ENCODE measurements around the gene NSFL1C.
"Not testable (repeated sequence)": the region's sequence is repeated elsewhere in the genome, so short reads cannot be mapped to it uniquely, and the experiment has no call there.

NSFL1C gene

DNA sequence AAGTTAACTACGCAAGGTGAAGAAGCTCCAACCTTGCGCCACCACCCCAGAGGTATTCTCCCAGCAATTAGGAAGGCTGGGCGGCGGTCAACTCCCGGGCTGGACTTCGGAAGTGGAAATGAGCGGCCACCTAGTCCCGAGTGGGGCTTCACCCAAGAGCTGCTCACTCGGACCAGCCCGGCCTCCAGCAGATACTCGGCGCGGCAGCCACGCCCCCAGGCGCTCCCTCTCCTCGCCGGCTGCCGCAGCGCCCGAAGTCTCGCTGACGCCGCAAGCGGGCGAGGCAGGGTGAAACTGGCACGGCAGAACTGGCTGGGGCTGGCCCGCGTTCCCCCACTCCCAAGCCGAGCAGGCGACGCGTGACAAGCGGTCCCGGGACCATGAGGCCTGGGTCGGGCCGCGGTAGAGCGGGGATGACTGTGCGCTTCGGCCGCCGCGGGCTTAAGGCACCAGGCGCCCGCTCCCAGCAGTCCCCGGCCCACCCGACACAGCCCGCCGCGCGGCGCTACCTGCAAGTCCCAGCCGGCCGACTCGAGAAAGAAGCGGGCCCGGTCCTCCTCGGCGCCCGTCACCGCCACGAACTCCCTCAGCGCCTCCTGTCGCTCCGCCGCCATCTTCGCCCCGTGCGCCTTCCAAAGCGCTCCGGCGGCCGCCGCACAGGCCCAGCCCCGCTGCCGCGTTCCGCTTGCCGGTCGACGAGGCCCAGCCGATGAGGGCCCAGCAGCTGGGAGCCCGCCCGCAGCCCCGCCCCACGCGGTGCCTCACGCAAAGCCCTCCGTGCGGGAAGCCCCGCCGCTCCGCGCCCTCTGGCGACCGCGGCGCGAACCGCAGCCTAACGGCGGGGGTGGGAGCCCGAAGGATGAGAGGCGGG lies at the start of gene NSFL1C:
Gene NSFL1C (minus strand): TSS at position 639 of the 871 bp plus-strand sequence. CDS start 25 bp downstream, at position 614.
- peak; percentile 97 for DNase-seq

DNA sequence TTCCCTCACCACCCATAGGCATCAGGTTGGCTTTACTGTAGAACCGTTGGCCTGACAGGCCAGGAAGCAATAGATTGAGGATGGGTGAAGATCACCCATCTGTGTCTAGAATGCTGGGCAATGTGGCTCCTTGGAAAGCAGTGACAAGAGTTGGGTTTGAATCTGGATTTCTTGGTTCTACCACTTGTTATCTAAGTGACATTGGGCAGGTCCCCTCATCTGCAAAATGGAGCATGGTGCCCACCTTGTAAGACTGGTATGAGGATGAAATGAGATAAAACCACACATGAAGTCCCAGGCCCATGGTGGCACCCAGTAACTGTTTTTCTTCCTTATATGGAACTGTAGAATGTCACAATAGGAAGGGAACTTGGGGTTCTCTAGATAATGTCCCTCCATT lies 47.2 kb upstream of the NSFL1C start:
- DNase-seq = no peak

DNA sequence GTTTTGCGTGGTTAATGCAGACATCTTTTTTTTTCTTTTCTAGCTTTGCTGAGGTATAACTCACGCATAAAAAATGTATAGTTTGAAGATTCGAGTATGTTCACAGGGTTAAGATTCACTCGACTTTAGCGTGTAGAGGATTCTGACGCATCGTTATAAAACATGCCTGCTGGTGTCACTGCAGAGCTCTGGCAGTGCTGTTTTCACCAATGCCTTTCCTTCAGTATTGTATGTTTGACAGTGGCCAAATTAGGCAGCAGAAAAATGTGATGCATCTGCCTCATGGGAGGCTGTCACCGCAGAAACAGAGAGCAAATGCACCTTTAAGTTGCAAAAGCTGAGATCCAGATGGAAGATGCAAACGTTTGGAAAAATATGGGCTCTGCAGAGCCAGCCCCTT lies 42.6 kb upstream of the NSFL1C start:
- DNase-seq = peak; percentile 29

DNA sequence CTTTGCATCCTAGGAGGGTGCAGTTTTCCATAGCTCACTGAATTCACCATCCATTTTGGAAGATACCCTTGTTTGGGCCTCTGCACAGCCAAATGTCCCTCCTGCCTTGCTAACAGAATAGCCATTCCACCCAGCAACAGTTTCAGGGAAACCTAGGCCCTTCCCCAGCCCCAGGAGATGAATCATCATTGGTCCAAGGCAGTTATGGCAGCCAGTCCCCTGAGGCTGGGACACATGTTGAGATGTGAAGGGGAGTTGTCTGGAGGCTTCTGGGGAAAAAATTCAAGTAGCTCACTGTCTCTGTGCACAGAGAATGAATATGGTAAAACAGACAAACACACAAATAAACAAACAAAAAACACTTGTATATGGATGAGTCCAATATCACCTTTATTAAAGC lies 41.9 kb upstream of the NSFL1C start:
- DNase-seq = no peak

DNA sequence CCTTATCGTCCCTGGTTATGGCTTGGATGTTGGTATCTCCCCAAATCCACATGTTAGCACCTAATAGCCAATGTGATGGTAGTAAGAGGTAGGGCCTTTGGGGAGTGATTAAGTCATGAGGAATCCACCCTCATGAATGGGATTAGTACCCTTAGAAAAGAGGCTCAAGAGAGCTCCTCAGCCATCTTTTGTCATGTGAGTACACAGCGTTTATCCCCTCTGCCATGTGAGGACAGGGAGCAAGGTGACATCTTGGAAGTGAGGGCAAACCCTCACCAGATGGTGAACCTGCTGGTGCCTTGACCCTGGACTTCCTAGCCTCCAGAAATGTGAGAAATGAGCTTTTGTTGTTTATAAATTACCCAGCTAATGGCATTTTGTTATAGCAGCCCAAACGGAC lies 40.6 kb upstream of the NSFL1C start:
- no peak for DNase-seq

DNA sequence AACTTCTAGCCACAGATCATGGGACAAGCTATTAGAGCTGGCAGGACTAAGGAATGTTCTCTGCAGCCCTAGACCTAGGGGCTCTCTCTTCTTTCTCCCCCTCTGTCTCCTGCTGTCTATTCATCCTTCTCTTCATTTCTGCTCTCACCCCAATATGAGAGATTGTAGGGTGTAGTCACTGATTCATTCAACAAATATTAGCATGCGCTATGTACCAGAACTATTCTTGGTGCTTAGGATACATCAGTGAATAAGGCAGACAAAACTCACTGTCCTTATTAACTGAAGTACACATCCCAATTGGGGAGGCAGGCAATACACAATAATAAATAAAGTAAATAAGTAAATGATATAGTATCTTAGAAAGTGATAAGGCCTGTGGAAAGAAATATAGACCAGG lies 39.2 kb upstream of the NSFL1C start:
- DNase-seq = no peak

DNA sequence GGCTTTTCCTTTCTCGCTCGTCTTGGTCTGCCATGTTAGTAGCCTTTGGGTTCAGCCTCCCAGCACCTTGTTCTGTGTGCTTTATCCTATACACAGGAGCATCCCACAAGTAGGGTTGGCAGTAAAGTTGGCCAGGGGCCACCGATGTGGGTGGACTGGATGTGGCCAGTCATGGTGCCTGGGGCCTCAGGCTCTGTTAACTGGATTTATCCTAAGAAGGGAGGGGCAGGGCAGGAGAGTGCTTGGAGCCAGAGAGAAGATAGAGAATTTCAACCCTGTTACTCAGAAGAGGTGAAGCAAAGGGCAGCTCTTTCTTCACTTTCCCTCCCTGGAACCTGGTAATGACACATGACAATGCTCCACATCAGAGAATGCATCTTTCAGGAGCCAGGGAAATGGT lies 38.7 kb upstream of the NSFL1C start:
- no peak for DNase-seq

DNA sequence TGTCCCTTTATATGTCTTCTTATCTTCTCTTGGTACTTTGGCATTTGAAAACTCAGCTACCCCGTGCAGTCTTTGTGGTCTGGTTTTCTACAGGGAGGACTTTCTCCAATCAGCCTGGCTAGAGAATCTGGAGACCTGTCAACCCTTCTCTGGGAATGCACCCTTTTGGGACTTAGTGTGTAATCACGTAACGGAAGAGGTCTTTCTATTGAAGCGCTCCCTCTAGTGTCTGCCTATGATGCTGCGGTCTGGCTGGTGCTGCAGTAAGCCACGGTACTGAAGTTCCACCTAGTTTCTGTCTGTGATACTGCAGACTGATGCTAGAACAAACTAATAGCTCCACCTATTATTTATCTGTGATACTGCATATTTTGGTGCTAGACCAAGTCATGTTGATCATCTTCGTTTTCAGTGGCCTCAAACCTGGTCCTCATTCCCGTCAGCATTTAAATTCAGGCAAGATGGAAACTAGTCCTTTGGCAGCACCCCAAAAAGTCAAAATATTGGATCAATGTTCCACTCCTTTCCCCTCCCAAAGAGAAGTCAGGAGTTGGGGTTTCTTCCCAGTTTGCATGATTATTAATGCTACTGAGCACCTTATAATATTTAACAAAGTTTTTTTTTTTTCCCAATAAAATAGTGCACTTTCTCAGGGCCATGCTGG lies 37.0 kb upstream of the NSFL1C start:
- DNase-seq = peak; percentile 72

DNA sequence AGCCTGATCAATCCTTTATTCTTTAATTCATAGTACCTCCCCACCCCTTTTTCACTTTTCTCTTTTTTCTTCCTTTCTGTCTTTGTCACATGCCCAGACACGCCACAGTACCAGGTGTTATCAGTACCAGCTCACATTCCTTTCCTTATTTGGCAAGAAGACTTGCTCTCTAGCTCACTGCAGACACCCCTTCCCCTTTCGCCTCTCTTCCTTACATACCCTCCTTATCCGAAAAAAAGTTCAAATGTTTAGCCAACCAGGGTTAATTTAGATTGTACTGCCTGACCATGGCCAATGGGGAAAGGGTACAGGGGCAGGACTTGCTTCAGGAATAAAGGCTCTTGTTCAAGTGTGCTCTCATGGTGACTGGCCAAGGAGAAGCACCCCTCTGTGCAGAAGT lies 33.8 kb upstream of the NSFL1C start:
- no peak for DNase-seq

DNA sequence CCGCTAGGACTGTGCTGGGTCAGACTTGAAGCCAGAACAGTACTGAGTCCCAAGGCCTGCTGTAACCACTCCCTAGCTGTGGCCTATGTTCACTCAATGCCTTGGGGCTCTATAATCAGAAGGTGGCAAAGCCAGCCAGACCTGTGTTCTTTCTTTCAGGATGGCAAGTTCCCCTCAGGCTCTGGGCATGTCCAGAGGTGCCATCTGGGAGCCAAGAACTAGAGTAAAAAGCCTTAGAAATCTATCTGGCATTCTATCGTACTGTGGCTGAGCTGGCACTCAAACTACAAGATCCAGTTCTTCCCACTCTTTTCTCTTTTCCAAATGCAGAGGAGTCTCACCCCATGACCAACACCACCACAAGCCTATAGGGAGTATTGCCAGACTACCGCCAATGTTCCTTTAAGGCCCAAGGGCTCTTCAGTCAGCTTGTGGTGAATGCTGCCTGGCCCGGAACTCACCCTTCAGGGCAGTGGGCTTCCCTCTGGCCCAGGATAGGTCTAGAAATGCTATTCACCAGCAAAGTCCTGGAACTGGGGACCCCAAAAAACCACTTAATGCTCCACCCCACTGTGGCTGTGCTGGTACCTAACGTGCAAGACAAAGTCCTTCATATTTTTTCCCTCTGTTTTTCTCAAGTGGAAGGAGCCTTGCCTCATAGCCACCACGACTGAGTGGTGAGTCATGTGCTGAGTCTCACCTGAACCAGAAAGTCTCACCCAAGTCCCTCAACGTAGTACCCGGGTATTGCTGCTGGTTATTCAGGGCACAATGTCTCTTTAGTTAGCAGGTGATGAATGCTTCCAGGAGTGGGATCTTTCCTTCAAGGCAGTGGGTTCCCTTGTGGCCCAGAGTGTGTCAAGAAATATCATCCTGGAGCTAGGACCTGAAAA lies 33.1 kb upstream of the NSFL1C start:
- no peak for DNase-seq

DNA sequence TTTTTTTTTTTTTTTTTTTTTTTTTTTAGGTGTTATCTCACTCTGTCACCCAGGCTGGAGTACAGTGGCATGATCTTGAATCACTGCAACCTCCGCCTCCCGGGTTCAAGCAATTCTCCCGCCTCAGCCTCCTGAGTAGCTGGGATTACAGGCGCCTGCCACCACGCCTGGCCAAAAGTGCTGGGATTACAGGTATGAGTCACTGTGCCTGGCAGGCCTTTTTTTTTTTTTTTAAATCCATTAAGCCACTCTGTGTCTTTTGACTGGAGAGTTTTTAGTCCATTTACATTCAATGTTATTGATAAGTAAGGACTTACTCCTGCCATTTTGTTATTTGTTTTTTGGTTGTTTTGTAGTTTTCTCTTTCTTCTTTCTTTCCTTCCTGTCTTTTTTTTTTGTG lies 30.7 kb upstream of the NSFL1C start:
- not testable (repeated sequence) for DNase-seq

DNA sequence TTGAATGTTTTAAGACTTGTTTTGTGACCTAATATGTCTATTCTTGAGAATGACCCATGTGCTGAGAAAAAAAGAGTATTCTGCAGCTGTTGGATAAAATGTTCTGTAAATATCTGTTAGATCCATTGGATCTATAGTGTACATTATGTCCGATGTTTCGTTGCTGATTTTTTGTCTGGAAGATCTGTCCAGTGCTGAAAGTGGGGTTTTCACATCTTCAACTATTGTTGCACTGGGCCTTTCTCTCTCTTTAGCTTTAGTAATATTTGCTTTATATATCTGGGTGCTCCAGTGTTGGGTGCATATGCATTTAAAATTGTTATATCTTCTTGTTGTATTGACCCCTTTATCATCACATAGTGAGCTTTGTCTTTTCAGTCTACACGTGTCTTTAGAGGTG lies 30.3 kb upstream of the NSFL1C start:
- no peak for DNase-seq

DNA sequence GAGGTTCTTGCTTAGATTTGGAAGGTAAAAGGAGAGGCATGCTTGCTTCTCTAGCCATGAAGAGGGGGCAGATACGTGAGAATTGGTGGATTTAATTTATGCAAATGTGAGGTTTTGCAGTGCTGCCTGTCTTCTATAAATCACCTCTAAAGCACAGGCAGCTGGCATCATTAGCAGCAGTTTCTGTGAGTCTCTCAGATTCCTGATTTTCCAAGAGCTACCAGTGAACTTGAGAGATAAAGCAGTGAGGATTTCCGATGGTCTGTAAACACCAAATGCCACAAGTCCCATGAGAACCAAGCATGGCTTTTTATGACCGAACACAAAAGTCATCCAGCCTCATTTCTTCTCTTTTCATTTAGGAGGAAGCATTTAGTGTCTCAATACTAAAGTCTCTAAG lies 27.8 kb upstream of the NSFL1C start:
- DNase-seq = no peak

DNA sequence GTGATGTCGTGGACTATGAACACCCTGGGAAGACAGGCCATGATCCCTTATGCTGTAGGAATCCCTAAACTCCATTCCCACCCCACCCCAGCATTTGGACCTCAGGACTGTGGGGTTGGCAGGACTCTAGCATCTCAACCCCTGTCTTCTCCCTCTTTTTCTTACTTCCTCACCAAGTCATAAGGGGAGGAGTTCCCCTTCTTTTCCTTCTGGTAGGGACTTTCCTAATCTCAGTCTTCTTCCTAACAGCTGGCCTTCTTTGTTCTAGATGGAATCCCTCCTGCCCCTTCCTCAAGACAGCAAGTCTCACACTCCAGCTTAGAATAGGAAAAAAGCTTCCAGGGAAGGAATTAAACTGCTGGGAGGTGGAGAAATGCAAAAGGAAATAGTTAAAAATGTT lies 26.9 kb upstream of the NSFL1C start:
- DNase-seq = no peak

DNA sequence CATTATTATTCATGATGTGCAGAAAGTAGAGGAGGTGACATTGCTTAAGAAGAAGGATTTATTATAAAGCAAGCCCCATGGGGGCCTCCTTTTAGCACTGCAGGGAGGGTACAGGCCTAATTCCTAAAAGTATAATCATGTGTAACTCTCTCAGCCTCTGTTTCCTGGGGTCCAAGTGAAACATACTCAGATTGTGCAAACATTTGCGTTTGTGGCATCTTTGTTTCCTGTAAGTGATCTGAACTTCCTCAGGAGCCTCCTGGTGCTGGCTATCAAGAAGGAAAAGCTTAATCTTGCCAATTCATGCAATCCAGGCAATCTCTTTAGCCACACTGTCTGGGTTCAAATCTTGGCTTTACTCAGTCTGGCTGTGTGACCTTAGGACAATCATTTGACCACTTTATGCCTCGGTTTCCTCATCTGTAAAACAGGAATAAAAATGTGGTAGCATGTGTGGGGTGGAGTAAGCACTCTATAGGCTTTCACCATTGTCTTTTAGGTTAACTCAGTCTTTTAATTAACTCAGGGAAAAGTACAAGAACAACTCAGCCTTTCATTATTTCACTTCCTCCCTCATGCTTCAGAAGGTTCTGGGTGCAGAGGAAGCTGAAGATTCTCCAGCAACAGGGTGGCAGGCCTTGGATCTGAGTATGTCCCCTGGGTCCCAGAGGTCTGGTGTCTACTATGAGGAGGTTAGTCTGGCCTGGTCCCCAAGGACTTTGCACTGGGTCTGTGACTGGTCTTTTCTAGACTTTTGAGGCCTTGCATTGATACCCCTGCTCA lies 25.4 kb upstream of the NSFL1C start:
- DNase-seq = no peak

DNA sequence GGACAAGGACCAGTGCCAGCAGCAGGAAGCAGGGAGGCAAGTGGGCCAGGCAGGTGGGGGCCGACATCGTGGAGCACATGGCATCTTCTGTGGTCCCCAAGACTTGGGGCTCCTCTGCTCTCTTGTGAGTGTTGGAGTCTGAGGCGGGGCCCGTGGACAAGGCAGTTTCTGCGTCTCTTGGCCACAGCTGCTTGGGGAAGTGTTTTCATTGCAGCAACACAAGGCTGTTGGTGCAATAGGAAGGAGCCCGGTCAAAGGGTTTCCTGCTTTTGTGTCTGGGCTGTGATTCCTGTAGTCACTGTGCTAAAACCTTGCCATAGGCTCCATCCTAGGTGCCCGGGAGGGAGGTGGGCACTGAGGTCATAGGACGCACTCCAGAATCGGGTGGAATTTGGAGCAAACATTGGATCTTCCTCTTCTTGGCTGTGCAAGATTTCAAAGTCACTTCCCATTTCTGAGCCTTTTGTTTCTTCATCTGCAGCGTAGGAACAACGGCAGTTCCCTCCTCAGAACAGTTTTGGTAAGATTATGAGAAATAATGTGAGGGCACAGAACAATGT lies 24.7 kb upstream of the NSFL1C start, which contains the start of gene SIRPB2:
Gene SIRPB2 (minus strand): TSS at position 140 of the 560 bp plus-strand sequence. CDS start 61 bp downstream, at position 79.
- no peak for DNase-seq

DNA sequence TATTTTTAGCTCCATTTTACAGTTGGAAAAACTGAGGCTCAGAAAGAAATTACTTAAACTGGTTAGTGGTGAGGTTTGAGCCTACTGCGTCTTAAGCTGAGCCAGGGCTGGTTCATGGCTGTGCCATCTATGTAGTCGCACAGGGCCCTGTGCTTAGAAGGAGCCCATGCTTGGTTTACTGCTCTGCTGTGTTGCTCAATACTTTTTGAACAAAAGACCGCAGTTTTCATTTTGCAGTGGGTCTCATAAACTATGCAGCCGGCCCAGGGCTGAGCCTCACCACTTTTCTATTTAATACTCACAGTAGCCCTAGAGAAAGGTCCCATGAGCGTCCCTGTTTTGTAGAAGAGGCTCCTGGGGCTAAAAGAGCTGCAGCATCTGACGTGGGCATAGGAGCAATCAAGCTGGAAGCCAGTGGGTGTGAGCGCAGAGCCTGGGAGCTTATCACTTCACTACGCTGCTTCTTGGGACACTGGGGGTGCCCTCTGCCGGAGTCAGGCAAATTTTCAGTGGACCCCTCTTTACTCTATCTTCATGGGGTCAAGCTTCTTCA lies 24.1 kb upstream of the NSFL1C start:
- DNase-seq = no peak

DNA sequence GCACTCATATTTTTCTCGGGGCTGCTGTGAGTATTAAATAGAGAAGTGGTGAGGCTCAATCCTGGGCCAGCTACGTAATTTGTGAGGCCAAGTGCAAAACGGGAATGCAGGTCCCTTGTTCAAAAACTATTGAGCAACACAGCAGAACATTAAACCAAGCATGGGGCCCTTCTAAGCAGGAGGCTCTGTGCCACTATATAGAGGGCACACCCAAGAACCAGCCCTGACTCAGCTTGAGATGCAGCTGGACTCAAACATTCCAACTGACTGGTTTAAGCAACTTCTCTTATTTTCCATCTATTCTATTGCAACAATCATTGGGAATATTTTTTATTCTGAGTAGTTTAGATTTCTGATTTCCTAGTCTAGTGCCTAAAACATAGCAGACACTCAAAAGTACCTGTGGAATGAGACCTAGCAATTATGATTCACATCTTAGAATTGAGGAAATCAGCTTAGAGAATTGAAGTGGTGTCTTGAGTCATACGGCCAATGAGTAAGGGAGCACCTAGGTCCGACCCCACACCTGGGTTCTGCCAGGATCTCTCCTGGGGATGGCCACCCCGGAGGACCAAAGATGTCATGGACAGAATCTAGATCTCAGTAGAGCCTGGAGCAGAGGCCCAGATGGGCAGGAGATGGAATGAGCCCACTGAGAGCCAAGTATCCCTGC lies 23.3 kb upstream of the NSFL1C start:
- DNase-seq = no peak

DNA sequence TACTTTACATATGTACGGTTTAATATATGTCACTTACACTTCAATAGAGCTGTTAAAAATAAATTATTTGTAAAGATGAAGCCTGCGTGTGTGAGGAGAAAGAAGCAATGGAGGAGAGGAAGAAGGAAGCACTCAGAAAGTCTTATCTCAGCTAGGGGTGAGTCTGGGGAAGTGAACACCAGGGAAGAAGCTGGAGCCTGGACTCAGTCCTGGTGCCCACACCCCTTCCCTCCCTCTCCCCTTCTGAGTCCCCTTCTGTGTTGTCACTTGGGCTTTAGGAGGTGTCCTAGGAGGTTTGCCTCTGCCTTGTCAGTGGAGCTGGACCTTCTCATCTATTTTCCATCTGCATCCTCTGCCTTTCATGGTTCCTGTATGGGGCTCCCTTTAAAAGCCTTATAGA lies 22.7 kb upstream of the NSFL1C start:
- DNase-seq = no peak

DNA sequence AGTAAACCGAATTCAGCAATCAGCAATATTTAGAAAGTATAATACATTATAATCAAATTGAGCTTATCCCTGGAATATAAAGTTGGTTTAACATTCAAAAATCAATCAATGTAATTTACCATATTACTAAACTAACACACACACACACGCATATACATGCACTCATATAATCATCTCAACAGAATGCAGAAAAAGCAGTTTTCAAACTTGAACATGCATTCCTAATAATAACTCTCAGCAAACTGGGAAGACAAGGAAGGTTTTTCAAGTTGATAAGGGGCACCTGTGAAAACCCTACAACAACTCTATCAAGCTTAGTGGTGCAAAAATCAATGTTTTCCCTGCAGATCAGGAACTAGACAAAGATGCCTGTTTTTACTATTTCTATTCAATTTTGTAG lies 19.9 kb upstream of the NSFL1C start:
- DNase-seq = no peak

DNA sequence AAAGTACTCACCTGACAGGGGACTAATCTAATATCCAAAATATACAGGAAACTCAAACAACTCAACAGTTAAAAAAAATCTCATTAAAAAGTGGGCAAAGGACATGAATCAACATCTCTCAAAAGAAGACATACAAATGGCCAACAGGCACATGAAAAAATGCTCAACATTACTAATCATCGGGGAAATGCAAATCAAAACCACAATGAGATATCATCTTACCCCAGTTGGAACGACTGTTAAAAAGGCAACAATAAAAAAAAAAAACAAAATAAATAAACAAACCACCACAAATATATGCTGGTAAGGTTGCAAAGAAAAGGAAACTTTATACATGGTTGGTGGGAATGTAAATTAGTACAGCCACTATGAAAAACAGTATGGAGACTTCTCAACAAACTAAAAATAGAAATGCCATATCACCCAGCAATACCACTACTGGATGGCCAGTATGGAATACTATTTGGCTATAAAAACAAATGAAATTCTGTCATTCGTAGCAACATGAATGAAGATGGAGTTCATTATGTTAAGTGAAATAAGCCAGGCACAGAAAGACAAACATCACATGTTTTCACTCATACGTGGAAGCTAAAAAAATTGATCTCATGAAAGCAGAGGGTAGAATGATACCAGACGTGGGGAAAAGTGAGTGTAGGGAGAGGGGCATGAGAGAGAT lies 17.9 kb upstream of the NSFL1C start:
- no peak for DNase-seq

Measured in stimulated activated CD4-positive, alpha-beta T cell treated with anti-CD3 and anti-CD28 coated beads, Interleukin-4, amount 100 ng/mL, for 1 hour (primary cell).